Skeletal muscle cell (primary cell): ENCODE measurements around the gene MPO.

ENCODE experiments used
- DNase-seq: peaks from one replicate; pipeline ENCODE4 v3.0.0-alpha.2; 2010; ENCODE audit warnings: low read depth
- H3K4me3 ChIP-seq: 2 replicates; pipeline ENCODE4 v1.5.1; 2011; ENCODE audit warnings: low read depth, mild to moderate bottlenecking, control low read depth, low read length, moderate library complexity

Gene MPO, protein sequence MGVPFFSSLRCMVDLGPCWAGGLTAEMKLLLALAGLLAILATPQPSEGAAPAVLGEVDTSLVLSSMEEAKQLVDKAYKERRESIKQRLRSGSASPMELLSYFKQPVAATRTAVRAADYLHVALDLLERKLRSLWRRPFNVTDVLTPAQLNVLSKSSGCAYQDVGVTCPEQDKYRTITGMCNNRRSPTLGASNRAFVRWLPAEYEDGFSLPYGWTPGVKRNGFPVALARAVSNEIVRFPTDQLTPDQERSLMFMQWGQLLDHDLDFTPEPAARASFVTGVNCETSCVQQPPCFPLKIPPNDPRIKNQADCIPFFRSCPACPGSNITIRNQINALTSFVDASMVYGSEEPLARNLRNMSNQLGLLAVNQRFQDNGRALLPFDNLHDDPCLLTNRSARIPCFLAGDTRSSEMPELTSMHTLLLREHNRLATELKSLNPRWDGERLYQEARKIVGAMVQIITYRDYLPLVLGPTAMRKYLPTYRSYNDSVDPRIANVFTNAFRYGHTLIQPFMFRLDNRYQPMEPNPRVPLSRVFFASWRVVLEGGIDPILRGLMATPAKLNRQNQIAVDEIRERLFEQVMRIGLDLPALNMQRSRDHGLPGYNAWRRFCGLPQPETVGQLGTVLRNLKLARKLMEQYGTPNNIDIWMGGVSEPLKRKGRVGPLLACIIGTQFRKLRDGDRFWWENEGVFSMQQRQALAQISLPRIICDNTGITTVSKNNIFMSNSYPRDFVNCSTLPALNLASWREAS

DNA sequence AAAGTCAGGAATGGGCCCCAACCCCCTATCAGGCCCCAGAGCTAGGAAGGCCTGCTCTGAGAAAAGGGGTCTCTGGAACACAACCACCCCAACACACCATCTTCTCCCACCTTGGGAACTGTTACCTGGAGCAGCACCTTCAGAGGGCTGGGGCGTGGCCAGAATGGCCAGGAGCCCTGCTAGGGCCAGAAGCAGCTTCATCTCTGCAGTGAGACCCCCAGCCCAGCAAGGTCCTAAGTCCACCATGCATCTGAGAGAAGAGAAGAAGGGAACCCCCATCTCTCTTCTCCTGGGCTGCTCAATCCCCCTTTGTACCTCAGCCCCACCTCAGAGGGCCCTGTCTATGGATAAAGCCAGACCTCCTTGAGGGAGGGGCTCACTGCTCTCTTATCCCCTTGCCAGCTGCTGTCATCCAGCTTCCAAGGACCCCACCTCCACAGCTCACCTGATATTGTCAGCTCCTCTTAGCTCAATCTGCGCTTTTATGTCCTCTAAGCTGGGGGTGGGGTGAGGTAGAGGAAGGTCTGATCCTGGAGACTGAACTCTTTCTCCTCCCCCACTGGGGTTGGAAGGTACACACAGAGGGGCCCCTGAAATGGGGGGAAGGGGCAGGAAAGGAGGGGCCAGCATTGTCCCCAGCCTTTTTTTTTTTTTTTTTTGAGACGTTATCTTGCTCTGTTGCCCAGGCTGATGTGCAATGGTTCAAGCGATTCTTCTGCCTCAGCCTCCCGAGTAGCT is at the start of gene MPO:
MPO (minus strand) TSS at position 456 of the 738 bp plus-strand sequence; CDS start at position 279, 177 bp downstream.
- DNase-seq = no peak
- no peak within 1 kb of the TSS for H3K4me3 ChIP-seq

DNA sequence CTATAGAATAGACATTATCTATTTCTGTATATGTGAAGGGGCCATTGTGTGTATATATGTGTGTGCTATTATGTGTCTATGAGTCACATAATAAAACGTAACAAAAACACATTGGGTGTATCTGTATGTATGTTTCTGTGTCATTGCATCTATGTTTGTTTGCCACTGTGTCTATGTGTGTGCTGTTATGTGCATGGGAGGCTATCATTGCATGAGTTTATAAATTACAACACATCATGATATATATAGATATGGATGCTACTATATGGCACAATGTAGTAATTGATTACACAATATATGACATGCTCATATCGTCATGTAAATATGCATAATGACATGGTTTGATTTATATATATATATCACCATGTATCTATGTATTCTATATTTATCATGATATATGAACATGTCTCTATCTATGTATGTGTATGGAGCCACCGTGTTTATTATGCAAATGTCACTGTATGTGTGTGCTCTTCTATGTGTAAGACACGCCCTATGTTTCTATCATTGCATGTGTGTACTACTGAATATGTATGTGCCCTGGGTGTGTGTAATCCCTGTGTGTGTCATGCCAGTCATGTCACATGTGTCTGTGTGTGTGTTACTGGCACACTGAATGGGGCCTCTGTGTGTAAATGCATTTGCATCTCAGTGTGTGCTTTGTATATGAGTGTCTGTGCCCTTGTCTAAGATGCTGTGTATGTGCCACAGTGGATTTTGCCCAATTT is 49.2 kb upstream of the MPO start:
- H3K4me3 ChIP-seq = no peak overlapping the region
- no peak for DNase-seq

DNA sequence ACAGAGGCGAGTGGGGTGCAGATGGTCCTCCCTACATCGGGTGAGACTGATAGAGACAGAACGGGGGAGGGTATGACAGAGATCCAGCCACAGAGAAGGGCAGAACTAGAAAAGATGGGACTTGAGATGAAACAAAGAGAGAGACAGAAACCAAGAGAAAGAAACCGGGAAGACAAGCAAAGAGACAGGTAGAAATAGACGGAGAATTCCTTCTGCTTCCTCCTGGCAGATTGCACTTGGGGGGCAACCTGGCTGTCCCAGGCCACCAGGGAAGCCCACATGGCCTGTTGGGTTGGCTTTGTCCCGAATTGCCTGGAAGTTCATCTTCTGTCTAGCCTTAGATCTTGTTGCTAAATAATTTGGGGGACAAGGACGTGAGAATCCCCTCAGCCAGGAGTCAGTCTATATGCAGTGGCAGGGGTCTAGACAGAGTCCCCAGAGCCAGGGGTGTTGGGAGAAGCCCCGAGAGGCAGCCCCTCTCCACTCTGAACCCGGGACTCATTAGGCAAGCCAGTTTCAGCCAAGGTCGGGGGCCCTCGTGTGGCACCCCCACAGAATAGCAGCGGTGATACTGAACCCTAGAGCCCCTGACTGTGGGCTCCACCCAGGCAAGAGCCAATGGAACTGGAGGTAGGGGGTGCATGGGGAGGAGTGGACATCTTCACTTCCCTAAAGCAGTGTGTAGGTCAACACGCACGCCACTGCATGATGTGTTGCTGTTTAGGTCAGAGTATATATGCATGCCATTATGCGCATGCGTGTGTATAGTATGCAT is 48.5 kb upstream of the MPO start:
- peak overlapping the region; percentile 9 for H3K4me3 ChIP-seq
- DNase-seq = no peak

DNA sequence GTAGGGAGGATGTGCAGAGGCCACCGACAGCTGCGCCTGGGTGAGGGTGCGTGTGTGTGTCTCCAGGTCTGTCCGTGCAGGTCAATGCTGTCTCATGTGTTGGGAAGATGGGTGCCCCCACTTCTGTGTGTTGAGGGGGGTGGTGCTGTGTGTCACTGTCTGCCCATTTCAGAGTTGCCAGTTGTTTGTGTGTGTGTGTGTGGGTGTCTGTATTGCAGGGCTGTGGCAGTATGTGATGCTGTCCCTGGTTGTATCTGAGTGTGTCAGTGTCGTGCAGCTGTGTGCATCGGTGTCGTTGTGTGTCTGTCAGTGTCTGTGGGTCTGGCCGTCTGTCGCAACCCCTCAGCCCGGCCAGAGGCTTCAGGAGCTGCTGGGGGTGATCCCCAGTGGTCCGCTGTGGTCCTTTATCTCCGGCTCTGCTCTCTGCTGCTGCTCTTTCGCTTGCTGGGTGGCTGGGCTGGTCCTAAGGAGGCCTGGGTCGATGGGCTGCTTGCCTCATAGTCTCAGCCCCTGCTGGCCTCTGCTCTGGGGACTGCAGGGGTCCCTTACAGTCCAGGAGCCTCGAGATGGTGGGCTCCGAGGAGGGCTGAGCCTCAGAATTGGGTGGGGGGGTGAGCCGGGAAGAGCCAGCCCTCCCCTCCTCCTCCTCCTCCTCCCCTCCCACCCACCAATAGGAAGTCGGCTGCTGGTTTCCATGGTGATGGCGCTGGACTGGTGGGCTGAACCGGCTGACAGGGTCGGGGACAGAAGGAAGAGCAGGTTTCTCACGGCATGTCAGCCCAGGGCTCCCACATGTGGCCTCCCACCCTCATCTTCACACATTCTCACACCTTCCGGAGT is 47.7 kb upstream of the MPO start, which contains the start of gene TSPOAP1:
TSPOAP1 (minus strand) TSS at position 601 of the 840 bp plus-strand sequence. CDS start 875 bp downstream, outside the sequence.
- H3K4me3 ChIP-seq = peak within 1 kb of the TSS; percentile 9
- DNase-seq = no peak

DNA sequence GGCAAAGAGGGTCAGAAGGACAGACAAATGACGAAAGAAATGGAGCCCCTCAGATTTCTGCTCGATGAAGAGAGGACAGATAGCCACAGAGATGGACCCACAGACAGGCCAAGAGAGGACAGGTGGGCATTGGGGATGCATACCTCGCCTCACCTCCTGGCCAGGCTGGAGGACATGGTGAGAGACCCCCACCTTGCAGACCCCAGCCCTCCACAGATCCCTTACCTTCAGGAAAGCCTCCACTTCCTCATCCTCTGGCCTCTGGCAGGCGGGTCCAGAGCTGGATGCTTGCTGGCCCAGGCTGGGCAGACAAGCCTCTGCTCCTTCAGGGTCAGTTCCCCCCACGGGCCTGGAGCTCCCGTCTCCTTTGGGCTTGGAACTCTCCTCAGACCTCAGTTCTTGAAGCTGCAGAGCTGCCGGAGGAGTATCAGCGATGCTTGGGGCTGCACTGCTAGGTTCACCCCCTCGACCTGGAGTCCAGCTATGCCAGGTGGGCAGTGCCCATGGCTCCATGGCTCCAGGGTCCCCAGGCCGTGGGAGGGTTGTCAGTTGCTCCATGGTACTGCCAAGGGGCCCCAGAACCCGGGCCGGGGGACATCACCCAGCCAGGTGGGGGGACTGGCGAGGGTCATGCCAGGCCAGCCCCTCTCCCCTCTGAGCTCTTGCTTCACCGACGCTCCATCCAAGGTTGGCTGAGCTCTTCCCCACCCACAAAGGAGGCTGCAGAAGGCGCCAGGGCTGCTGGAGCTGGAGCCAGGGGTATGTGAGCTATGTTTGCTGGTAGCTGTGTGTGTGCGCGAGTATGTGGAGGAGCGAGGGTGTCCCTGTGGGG is 46.8 kb upstream of the MPO start:
- H3K4me3 ChIP-seq = no peak overlapping the region
- DNase-seq = no peak

DNA sequence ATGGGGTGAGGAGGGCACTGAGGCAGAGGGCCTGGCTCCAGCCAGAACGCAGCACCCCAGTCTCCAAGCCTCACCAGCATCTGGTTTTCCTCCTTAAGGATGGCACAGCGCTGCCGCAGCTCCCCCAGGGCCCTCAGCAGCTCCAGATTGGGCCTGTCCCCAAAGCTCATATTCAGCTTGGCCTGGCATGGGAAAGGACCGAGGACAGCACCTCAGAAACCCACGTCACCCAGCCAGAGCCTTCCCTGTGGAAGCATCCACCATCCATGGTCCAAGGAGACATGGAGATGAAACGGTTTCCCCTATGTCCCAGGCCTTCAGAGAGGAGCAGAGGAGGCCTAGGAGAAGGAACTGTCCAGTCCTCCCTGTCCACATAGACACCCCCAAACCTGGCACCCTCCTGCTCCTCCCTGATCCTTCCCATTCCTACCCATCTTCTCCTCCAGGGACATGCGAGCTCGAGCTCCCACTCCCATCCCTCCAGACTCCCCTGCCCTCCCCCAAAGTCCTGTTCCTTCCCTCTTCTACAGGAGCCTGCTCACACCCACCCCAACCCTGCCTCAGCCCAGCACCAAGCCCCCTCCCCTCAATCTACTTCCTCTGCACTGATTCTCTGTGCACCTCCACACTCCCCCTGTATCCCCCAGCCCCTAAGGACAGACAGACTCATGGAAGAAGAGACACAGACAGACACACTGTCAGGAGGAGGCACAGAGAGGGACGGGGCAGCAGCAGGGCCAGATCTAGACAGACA is 46.1 kb upstream of the MPO start:
- no peak overlapping the region for H3K4me3 ChIP-seq

DNA sequence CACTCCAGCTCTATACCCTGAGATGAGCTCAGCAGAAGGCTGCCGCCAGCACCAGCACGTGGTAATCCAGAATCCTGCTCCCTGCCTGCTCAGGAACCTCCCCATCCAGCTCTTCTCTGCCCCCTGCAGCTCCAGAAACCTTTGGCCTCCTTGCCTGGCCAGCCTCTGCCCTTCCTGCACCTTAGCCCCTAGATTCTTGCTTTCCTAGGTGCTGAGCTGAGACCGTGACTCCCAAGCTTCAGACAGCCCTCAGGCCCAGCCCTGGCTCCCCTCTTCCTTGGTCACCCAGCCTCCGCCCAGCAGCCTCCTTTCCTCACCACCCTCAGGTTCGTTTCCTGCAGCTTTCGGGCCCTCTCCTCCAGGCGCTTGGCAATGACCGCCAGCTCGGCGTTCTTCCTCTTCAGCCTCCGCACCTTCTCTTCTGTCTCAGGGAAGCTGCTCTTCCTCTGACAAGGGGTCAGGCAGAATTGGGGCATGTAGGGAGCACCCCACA is 45.3 kb upstream of the MPO start:
- no peak overlapping the region for H3K4me3 ChIP-seq
- DNase-seq = no peak

More for the DNA sequence above, 46.1 kb upstream of the MPO start:
- no peak for DNase-seq

DNA sequence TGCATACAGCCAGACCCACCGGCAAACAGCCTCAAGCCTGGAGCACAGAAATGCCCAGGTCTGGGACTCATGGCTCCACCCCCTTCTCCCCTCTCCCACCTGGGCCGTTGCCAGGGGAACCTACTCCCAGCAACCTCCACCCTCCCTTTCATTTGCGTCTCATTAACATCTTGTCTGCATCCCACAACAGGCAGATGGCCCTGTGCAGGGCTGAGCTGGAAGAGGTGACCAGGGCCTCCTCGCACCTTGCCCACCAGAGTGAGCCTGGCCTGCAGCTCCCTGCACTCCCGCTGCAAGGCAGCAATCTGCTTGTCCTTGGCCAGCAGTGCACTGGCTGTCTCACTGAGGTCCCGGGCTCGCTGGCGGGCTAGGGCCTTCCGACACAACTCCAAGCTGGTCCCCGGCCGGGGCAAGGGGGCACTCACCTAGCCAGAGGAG is 44.6 kb upstream of the MPO start:
- DNase-seq = no peak
- no peak overlapping the region for H3K4me3 ChIP-seq

DNA sequence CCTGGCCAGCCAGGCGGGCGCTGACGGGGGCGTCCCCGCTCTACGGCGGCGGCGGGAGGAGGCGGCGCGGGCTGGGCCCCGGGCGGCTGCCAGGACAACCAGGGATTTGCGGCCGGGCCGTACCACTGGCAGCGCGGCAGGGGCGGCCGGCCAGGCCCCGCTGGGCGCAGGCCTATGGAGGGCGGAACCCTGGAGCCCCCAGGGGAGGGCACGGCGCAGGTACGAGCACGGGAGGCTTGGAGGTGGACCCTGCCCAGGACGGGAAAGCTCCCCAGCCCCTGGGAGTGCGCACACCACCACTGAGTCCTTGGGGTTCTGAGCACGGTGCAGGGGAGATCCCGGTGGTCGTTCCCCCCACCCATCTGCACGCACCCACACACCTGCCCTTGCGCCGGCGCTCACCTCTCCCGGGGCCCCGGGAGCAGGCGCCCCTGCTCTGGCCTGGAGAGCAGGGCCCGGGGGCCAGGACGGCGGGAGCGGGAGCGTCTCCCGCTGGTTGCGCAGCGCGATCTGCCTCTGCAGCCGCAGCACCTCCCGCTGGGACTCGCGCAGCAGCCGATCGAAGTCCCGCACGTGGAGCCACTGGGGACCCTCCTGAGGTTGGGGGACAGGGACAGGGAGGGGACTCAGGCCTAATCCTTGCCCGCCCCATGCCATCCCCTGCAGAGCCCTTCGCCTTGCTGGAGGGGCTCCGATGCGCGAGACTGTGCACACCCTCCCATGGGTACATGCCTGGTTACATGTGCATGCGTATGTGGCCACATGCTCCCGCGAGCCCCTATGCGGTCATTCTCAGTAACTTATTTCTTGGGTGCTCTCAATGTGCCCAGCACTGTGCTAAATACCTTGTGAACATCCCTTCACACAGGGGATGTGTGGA is 43.9 kb upstream of the MPO start:
- peak overlapping the region; percentile 52 for H3K4me3 ChIP-seq

DNA sequence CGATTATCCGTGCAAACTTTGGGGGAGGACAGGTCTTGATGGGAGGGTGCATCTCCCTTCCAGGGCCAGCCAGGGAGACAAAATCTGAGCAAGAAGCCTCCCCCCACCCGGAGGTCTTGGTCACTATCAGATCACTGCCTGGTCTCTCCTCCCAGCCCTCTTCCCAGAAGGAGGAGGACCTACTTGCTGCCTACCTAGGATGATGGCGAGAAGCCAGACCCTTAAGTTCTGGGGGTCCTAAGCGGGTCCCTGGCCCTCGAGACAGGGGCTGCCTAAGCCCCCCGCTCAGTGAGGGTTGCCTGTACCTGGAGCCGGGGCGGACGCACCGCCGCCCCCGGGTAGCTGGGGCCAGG is 43.3 kb upstream of the MPO start:
- no peak for DNase-seq
- H3K4me3 ChIP-seq = peak overlapping the region; percentile 52

More for the DNA sequence above, 43.9 kb upstream of the MPO start:
- DNase-seq = no peak

DNA sequence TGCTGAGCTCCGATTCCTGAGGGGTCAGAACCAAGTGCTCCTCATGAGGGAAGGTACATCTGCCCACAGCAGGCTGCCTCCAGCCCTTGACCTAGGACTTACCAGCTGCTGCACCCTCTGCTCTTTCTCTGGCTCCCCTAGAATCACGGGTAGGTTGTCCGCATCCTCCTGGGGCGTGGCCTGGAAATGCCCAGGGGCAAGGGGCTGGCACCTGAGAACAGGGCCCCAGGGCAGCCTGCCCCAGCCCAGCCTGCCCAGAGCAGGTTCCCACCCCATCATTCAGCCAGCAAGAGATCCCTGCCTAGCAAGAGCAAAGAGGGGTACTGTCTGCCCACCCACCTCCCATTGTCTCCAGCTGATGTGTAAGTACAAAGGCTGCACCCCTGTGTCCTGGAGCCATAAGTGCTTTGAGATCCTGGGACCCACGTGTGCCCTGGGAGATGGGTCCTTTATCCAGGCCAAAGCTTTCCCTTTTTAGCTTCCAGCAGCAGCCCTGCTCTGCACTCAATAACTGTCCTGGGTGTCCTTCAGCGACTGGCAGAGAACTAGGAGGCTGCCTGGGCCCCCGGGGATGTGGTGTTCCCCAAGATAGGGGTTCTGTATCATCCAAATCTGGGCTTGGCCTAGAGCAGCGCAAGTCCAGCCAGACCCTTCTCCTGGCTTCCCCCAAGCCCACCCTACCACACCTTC is 42.8 kb upstream of the MPO start:
- no peak for DNase-seq
- no peak overlapping the region for H3K4me3 ChIP-seq

DNA sequence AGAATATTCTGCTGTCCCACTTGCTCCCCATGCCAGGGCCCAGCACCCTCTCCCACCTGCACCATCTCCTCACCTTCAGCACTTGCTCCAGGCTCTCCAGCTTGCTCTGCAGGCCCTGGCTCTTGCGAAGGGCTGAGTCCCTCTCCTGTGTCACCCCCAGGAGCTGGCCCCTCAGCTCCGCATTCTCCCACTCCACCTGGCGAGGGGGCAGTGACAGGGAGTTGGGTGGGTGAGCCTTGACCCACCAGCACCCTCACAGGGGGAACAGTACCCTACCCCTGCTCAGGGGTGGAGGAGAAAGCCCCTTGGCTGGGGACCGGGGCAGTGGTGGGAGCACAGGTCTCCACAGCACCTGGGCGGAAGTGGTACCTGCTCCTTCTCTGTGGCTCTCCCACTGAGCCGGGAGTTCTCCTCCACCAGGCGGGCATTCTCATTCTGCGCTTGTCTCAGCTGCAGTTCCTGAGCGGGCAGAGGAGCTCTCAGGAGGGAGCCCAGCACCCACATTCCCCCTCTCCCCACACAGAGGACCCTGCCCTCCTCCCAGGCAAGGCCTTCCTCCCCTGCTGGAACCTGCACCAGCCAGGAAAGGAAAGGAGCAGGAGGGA is 41.9 kb upstream of the MPO start:
- no peak overlapping the region for H3K4me3 ChIP-seq
- DNase-seq = no peak

DNA sequence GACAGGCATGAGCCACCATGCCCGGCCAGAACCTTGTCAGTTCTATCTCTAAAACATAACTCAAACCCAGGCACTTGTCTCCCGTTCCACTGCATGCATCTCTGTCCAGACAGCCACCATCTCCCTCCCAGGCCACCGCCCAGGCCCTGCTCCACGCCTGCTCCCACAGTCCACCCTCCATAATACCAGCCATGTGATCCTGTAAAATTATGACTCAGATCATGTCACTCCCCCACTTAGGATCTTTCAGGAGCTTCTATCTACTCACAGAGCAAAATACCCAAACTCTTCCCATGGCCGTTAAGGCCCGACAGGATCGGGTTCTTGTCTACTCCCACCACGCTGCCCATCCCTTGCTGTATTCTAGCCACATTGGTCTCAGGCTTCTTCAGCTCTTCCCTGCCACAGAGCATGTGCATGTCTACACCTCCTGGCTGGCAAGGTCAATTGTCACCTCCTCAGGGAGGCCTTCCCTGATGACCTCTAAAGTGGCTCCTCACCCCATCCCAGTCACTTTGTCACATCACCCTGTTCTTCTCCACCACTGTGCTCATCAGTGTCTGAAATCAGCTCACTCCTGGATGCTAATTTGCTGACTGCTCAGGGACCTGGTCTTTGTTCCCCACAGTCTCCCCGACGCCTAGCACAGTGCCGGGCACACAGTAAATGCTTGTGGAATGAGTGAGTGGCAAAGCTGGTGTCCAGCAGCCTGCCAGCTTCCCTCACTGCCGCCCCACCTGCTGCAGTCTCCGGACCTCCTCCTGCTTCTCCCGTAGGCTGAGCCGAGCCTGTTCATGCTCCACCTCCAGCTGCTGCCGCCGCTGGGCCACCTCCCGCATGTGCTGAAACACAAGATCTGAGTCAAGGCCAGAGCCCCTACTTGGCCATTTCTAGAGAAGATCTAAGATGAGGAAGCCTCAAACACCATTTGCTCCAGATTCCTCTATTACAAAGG is 41.1 kb upstream of the MPO start:
- DNase-seq = no peak
- no peak overlapping the region for H3K4me3 ChIP-seq
